Measurements from ENCODE around the gene ZFR.

The ZFR gene

GRCh38 chr5:32360906-32361305 lies 83.6 kb downstream of the ZFR start:
- no peaks in the 10 kb centered on the region for H3K4me1 Mint-ChIP-seq
- H3K4me3 Mint-ChIP-seq, result no peak overlapping the region
- no peaks in the 10 kb centered on the region for H3K27me3 Mint-ChIP-seq (ENCODE audit: low read depth)
- H3K36me3 Mint-ChIP-seq (ENCODE audit: low read depth), result peaks cover 63% of the 10 kb centered on the region
- no peak overlapping the region for H3K27ac Mint-ChIP-seq
- no peaks in the 10 kb centered on the region for H3K9me3 Mint-ChIP-seq
- no peak for TF ChIP-seq CTCF (IDR thresholded peaks at IDR 0.05; ENCODE audit: unreplicated experiment in 3 of 3)

GRCh38 chr5:32358611-32359010 lies 85.9 kb downstream of the ZFR start:
- Mint-ChIP-seq H3K27ac (no peak overlapping the region), H3K36me3 (ENCODE audit: low read depth) (peaks cover 73% of the 10 kb centered on the region), H3K4me3 (no peak overlapping the region), H3K4me1 (no peaks in the 10 kb centered on the region), H3K27me3 (ENCODE audit: low read depth) (no peaks in the 10 kb centered on the region), H3K9me3 (no peaks in the 10 kb centered on the region)
- TF ChIP-seq CTCF (IDR thresholded peaks at IDR 0.05; ENCODE audit: unreplicated experiment in 3 of 3), result no peak

- H3K4me1 Mint-ChIP-seq, result no peaks in the 10 kb centered on the region
These were observed 86.9 kb downstream of the ZFR start for GRCh38 chr5:32357658-32358057.

GRCh38 chr5:32355686-32356085 lies 88.9 kb downstream of the ZFR start:
- Mint-ChIP-seq H3K27me3 (ENCODE audit: low read depth) (no peaks in the 10 kb centered on the region), H3K36me3 (ENCODE audit: low read depth) (peaks cover 53% of the 10 kb centered on the region), H3K4me3 (no peak overlapping the region), H3K27ac (no peak overlapping the region), H3K9me3 (no peaks in the 10 kb centered on the region), H3K4me1 (no peaks in the 10 kb centered on the region)
- TF ChIP-seq CTCF (IDR thresholded peaks at IDR 0.05; ENCODE audit: unreplicated experiment in 3 of 3), result no peak

More at GRCh38 chr5:32357658-32358057, 86.9 kb downstream of the ZFR start:
- Mint-ChIP-seq H3K36me3 (ENCODE audit: low read depth) (peaks cover 69% of the 10 kb centered on the region), H3K9me3 (no peaks in the 10 kb centered on the region), H3K4me3 (no peak overlapping the region), H3K27me3 (ENCODE audit: low read depth) (no peaks in the 10 kb centered on the region), H3K27ac (no peak overlapping the region)
- no peak for TF ChIP-seq CTCF (IDR thresholded peaks at IDR 0.05; ENCODE audit: unreplicated experiment in 3 of 3)

GRCh38 chr5:32353420-32353819 lies 91.1 kb downstream of the ZFR start:
- Mint-ChIP-seq H3K4me1 (no peaks in the 10 kb centered on the region), H3K36me3 (ENCODE audit: low read depth) (peaks cover 35% of the 10 kb centered on the region), H3K27ac (no peak overlapping the region), H3K4me3 (no peak overlapping the region), H3K9me3 (peaks cover 5% of the 10 kb centered on the region), H3K27me3 (ENCODE audit: low read depth) (no peaks in the 10 kb centered on the region)
- TF ChIP-seq CTCF (IDR thresholded peaks at IDR 0.05; ENCODE audit: unreplicated experiment in 3 of 3), result no peak

- peaks cover 10% of the 10 kb centered on the region for H3K9me3 Mint-ChIP-seq
- peaks cover 32% of the 10 kb centered on the region for H3K36me3 Mint-ChIP-seq (ENCODE audit: low read depth)
- no peak for TF ChIP-seq CTCF (IDR thresholded peaks at IDR 0.05; ENCODE audit: unreplicated experiment in 3 of 3)
- H3K4me3 Mint-ChIP-seq, result no peak overlapping the region
- H3K27ac Mint-ChIP-seq, result no peak overlapping the region
- H3K27me3 Mint-ChIP-seq (ENCODE audit: low read depth), result no peaks in the 10 kb centered on the region
- no peaks in the 10 kb centered on the region for H3K4me1 Mint-ChIP-seq
These were observed 91.9 kb downstream of the ZFR start for GRCh38 chr5:32352685-32353084.
